H9 (cell line): ENCODE measurements around the gene TAF15. TPM values are rescaled to one million over a fixed set of nuclear protein-coding genes. Genes with fewer than 3 reads are reported as not detected.
A peak's percentile ranks its signal among the peaks of the same experiment; 100 is the strongest.

ENCODE experiments used
- DNase-seq: peaks from one replicate; pipeline ENCODE4 v3.0.0-alpha.2; 2017
- H2AFZ ChIP-seq: one replicate; pipeline ENCODE4 v1.6.1; 2013; ENCODE audit warnings: mild to moderate bottlenecking, low read length, control low read depth, moderate library complexity
- H2AK5ac ChIP-seq: 2 replicates; pipeline ENCODE4 v1.6.1; 2013; ENCODE audit warnings: low read length, control low read depth, mixed read lengths; ENCODE audit not compliant: insufficient read length
- H2BK120ac ChIP-seq: one replicate; pipeline ENCODE4 v1.6.1; 2013; ENCODE audit warnings: low read depth, mild to moderate bottlenecking, low read length, control low read depth, inconsistent platforms; ENCODE audit not compliant: poor library complexity, severe bottlenecking
- H2BK12ac ChIP-seq: 2 replicates; pipeline ENCODE4 v1.6.1; 2013; ENCODE audit warnings: low read length, control low read depth, mixed read lengths, low read depth; ENCODE audit not compliant: insufficient read length
- H2BK15ac ChIP-seq: 2 replicates; pipeline ENCODE4 v1.6.1; 2013; ENCODE audit warnings: low read depth, low read length, control low read depth
- H2BK20ac ChIP-seq: one replicate; pipeline ENCODE4 v1.6.1; 2013; ENCODE audit warnings: low read depth, mild to moderate bottlenecking, low read length, control low read depth, inconsistent platforms; ENCODE audit not compliant: poor library complexity, severe bottlenecking
- H2BK5ac ChIP-seq: 2 replicates; pipeline ENCODE4 v1.6.1; 2013; ENCODE audit warnings: low read length, control low read depth, mixed read lengths; ENCODE audit not compliant: insufficient read length
- H3K14ac ChIP-seq: 2 replicates; pipeline ENCODE4 v1.6.1; 2013; ENCODE audit warnings: low read length, control low read depth; ENCODE audit not compliant: insufficient read depth
- H3K18ac ChIP-seq: 2 replicates; pipeline ENCODE4 v1.6.1; 2013; ENCODE audit warnings: low read depth, mild to moderate bottlenecking, mixed read lengths, low read length, control low read depth; ENCODE audit not compliant: insufficient read length
- H3K23ac ChIP-seq: 2 replicates; pipeline ENCODE4 v1.6.1; 2013; ENCODE audit warnings: low read length, control low read depth, mixed read lengths, low read depth; ENCODE audit not compliant: insufficient read length
- H3K23me2 ChIP-seq: 2 replicates; pipeline ENCODE4 v1.6.1; 2013; ENCODE audit warnings: low read depth, mild to moderate bottlenecking, mixed read lengths, low read length, control low read depth; ENCODE audit not compliant: insufficient read length, poor library complexity, severe bottlenecking
- H3K27ac ChIP-seq: 2 replicates; pipeline ENCODE4 v1.5.1; 2013; ENCODE audit warnings: low read length, control low read depth, mixed read lengths, low read depth; ENCODE audit not compliant: insufficient read length
- H3K27me3 ChIP-seq: 2 replicates; pipeline ENCODE4 v1.6.1; 2013; ENCODE audit warnings: low read length, control low read depth, inconsistent platforms; ENCODE audit not compliant: insufficient read depth
- H3K4ac ChIP-seq: 2 replicates; pipeline ENCODE4 v1.6.1; 2013; ENCODE audit warnings: low read depth, mild to moderate bottlenecking, control low read depth, inconsistent platforms, low read length, moderate library complexity
- H3K4me1 ChIP-seq: 2 replicates; pipeline ENCODE4 v1.6.1; 2013; ENCODE audit warnings: low read length, control low read depth, inconsistent platforms; ENCODE audit not compliant: insufficient read depth
- H3K4me2 ChIP-seq: 2 replicates; pipeline ENCODE4 v1.6.1; 2013; ENCODE audit warnings: low read length, control low read depth, mixed read lengths; ENCODE audit not compliant: insufficient read length, insufficient read depth
- H3K56ac ChIP-seq: 2 replicates; pipeline ENCODE4 v1.6.1; 2013; ENCODE audit warnings: low read depth, mild to moderate bottlenecking, mixed read lengths, low read length, control low read depth; ENCODE audit not compliant: insufficient read length
- H3K79me1 ChIP-seq: 2 replicates; pipeline ENCODE4 v1.6.1; 2013; ENCODE audit warnings: low read depth, mild to moderate bottlenecking, moderate library complexity, low read length, control low read depth, inconsistent platforms; ENCODE audit not compliant: insufficient read depth, poor library complexity, severe bottlenecking
- H3K79me2 ChIP-seq: 2 replicates; pipeline ENCODE4 v1.6.1; 2013; ENCODE audit warnings: low read length, control low read depth, inconsistent platforms; ENCODE audit not compliant: insufficient read depth
- H3K9ac ChIP-seq: 2 replicates; pipeline ENCODE4 v1.6.1; 2013; ENCODE audit warnings: low read length, control low read depth, mixed read lengths; ENCODE audit not compliant: insufficient read length; ENCODE audit errors: extremely low read depth
- H3K9me3 ChIP-seq: one replicate; pipeline ENCODE4 v1.6.1; 2013; ENCODE audit warnings: low read depth, low read length, inconsistent platforms; ENCODE audit not compliant: control insufficient read depth
- H3T11ph ChIP-seq: one replicate; pipeline ENCODE4 v1.6.1; 2013; ENCODE audit warnings: mild to moderate bottlenecking, low read length, control low read depth, inconsistent platforms
- H4K20me1 ChIP-seq: one replicate; pipeline ENCODE4 v1.6.1; 2013; ENCODE audit not compliant: control insufficient read depth, insufficient read length, insufficient read depth
- H4K5ac ChIP-seq: 2 replicates; pipeline ENCODE4 v1.6.1; 2013; ENCODE audit warnings: low read depth, mild to moderate bottlenecking, mixed read lengths, low read length, control low read depth; ENCODE audit not compliant: insufficient read length
- H4K8ac ChIP-seq: replicated peaks from 2 replicates; pipeline ENCODE4 v1.6.1; 2013; ENCODE audit warnings: low read length, control low read depth, mixed read lengths, low read depth; ENCODE audit not compliant: insufficient read length
- H4K91ac ChIP-seq: 2 replicates; pipeline ENCODE4 v1.6.1; 2013; ENCODE audit warnings: low read depth, mild to moderate bottlenecking, moderate library complexity, mixed read lengths, low read length, control low read depth; ENCODE audit not compliant: insufficient read length
- H3K27ac Mint-ChIP-seq, 3 experiments: 2 replicates in 2 of 3; 3 replicates in 1 of 3; pipeline ENCODE4 v1.8.0; 2020 to 2021; ENCODE audit warnings: mixed read lengths in 3 of 3, mild to moderate bottlenecking in 1 of 3, moderate library complexity in 1 of 3
- H3K27me3 Mint-ChIP-seq: 2 replicates; pipeline ENCODE4 v1.8.0; 2021; ENCODE audit warnings: low read depth, mild to moderate bottlenecking, moderate library complexity, mixed read lengths
- H3K36me3 Mint-ChIP-seq, 3 experiments: 2 replicates in 2 of 3; 3 replicates in 1 of 3; pipeline ENCODE4 v1.8.0; 2020 to 2021; ENCODE audit warnings: low read depth in 3 of 3, mixed read lengths in 3 of 3; ENCODE audit not compliant: insufficient read depth in 1 of 3
- H3K4me1 Mint-ChIP-seq, 2 experiments: 2 replicates each; pipeline ENCODE4 v1.8.0; 2020; ENCODE audit warnings: mixed read lengths in 2 of 2
- H3K4me3 Mint-ChIP-seq, 2 experiments: 2 replicates in 1 of 2; 3 replicates in 1 of 2; pipeline ENCODE4 v1.8.0; 2020 to 2021; ENCODE audit warnings: mild to moderate bottlenecking in 2 of 2, mixed read lengths in 2 of 2, moderate library complexity in 1 of 2
- H3K9me3 Mint-ChIP-seq, 2 experiments: 2 replicates in 1 of 2; 3 replicates in 1 of 2; pipeline ENCODE4 v1.8.0; 2020; ENCODE audit warnings: mild to moderate bottlenecking in 2 of 2, mixed read lengths in 2 of 2, moderate library complexity in 1 of 2
- WGBS: extraction: QIAGEN DNeasy Blood & Tissue Kit; methylation state at CpG from one replicate; pipeline ENCODE4 v1.1.7; 2013; ENCODE audit warnings: missing lambda C conversion rate, low lambda C conversion rate, mixed read lengths; ENCODE audit not compliant: insufficient read length; ENCODE audit errors: extremely low coverage; 5-methylcytosine and 5-hydroxymethylcytosine counted together
- total RNA-seq: library from RNA; stranded (reverse); gene quantifications from 2 replicates; pipeline ENCODE4 v1.2.1, GENCODE V29; 2021
- TF ChIP-seq, protein P1 (sequence below): fragments of 200-600 bp; sonication (generic); conservative IDR thresholded peaks from 3 replicates; pipeline ENCODE4 v1.8.0; 2021; ENCODE audit warnings: antibody characterized with exemption, mild to moderate bottlenecking

TAF15 gene
- total RNA-seq, 1 experiment from 2014 or later = 304 TPM

DNA sequence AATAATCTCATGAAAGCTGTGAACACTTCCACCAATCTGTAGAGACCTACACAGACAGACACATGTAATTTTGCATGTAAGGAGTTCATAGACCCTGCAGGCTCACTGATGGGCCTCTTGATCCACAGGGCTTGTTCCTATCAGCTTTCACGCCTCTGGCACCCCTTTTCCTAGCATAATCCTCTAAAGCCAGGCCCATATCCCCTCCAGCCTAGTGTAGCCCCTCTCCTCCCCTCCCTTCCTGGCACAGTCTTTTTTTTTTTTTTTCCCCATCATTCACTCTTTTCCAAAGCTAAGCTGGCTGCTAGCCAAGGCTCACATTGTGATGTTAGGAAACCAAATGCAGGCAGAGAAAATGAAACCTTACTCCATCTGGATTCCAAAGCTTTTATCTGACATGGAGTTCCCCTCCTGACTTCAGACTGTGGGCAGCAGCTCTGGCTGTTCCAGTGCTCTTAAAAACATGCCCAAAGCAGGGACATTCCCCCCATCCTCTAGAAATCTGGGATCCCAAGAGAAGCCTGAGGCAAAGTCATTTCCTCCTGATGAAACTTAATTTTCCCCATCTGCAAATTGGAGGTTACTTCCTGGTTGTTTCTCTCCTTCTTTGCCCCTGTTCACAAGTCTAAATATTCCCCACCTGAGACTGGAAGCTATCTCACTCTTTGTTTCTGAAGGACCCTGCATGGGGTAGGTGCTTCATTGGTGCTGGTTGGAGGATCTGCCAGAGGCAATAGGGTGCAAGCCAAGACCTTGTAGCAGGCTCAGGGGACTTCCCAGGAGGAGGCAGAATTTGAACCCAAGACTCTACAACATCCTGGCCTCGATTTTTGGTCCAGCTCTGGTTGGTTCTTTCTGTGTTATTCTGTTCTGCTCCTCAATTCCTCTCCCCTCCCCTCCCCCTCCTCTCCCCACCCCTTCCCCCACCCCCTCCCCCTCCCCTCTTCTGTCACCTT lies 80.8 kb downstream of the TAF15 start:
- no peaks in the 10 kb centered on the region for H3K9me3 Mint-ChIP-seq
- H3K18ac ChIP-seq = no peak overlapping the region
- no peak overlapping the region for H3K9ac ChIP-seq
- no peak overlapping the region for H2BK20ac ChIP-seq
- H2BK15ac ChIP-seq = no peak overlapping the region
- H3K4ac ChIP-seq = no peak overlapping the region
- peak overlapping the region in 2 of 3 experiments; percentile 44 to 52; a peak in 2 of 7 replicates for H3K27ac Mint-ChIP-seq
- no peak overlapping the region for H4K8ac ChIP-seq
- H4K20me1 ChIP-seq = no peaks in the 10 kb centered on the region
- H3T11ph ChIP-seq = no peak overlapping the region
- no peak overlapping the region for H2BK12ac ChIP-seq
- H3K14ac ChIP-seq = no peak overlapping the region
- H3K56ac ChIP-seq = no peak overlapping the region
- H3K4me1 ChIP-seq = peaks cover 2% of the 10 kb centered on the region; the same call in 1 of the 2 replicates
- TF ChIP-seq, protein P1, sequence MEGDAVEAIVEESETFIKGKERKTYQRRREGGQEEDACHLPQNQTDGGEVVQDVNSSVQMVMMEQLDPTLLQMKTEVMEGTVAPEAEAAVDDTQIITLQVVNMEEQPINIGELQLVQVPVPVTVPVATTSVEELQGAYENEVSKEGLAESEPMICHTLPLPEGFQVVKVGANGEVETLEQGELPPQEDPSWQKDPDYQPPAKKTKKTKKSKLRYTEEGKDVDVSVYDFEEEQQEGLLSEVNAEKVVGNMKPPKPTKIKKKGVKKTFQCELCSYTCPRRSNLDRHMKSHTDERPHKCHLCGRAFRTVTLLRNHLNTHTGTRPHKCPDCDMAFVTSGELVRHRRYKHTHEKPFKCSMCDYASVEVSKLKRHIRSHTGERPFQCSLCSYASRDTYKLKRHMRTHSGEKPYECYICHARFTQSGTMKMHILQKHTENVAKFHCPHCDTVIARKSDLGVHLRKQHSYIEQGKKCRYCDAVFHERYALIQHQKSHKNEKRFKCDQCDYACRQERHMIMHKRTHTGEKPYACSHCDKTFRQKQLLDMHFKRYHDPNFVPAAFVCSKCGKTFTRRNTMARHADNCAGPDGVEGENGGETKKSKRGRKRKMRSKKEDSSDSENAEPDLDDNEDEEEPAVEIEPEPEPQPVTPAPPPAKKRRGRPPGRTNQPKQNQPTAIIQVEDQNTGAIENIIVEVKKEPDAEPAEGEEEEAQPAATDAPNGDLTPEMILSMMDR = no peak
- no peak overlapping the region for H4K5ac ChIP-seq
- no peak for DNase-seq
- H3K36me3 Mint-ChIP-seq = no peaks in the 10 kb centered on the region
- H2AFZ ChIP-seq = no peak overlapping the region
- no peaks in the 10 kb centered on the region for H3K27me3 ChIP-seq
- H3K9me3 ChIP-seq = no peaks in the 10 kb centered on the region
- peaks cover 15 to 20% of the 10 kb centered on the region in 2 experiments for H3K4me1 Mint-ChIP-seq
- no peaks in the 10 kb centered on the region for H3K27me3 Mint-ChIP-seq
- WGBS = no CpG with 5 or more reads among the region's 2 CpGs
- no peak overlapping the region for H2AK5ac ChIP-seq
- no peak overlapping the region for H3K4me3 Mint-ChIP-seq
- H3K79me2 ChIP-seq = no peaks in the 10 kb centered on the region
- no peak overlapping the region for H2BK5ac ChIP-seq
- no peak overlapping the region for H3K4me2 ChIP-seq
- no peak overlapping the region for H4K91ac ChIP-seq
- H3K79me1 ChIP-seq = no peaks in the 10 kb centered on the region
- H2BK120ac ChIP-seq = no peak overlapping the region
- H3K23ac ChIP-seq = no peak overlapping the region
- no peaks in the 10 kb centered on the region for H3K23me2 ChIP-seq
- no peak overlapping the region for H3K27ac ChIP-seq
